Measurements from ENCODE around the gene SYNE1.

- TF ChIP-seq POLR2A (IDR thresholded peaks at IDR 0.05) (no peak), CTCF (IDR thresholded peaks at IDR 0.05) (no peak), EP300 (IDR thresholded peaks at IDR 0.05) (no peak), POLR2AphosphoS5 (IDR thresholded peaks at IDR 0.05) (no peak)
Measured at GRCh38 chr6:152241013-152241766, 396.0 kb downstream of the SYNE1 start.

All from sigmoid colon (tissue), 4 donors.